GM12874 (cell line): ENCODE measurements around the gene SULF2.

Experiments used
- CTCF ChIP-seq: IDR thresholded peaks from 2 replicates; pipeline ENCODE4 v1.5.1; 2011; ENCODE audit warnings: low read depth, mild to moderate bottlenecking, control low read depth, low read length, moderate library complexity; ENCODE audit not compliant: insufficient read depth

Gene SULF2

GRCh38 chr20:47652794-47653193, 132.5 kb downstream of the SULF2 start:
- TF ChIP-seq CTCF, result no peak

- TF ChIP-seq CTCF, result no peak
These were observed 133.0 kb downstream of the SULF2 start for GRCh38 chr20:47652301-47652700.

GRCh38 chr20:47648943-47649342, 136.3 kb downstream of the SULF2 start:
- no peak for TF ChIP-seq CTCF

GRCh38 chr20:47647994-47648393, 137.3 kb downstream of the SULF2 start:
- TF ChIP-seq CTCF, result no peak

GRCh38 chr20:47645632-47646031, 139.6 kb downstream of the SULF2 start:
- no peak for TF ChIP-seq CTCF

GRCh38 chr20:47642624-47643023, 142.7 kb downstream of the SULF2 start:
- no peak for TF ChIP-seq CTCF

GRCh38 chr20:47642118-47642517, 143.2 kb downstream of the SULF2 start:
- TF ChIP-seq CTCF, result no peak

- TF ChIP-seq CTCF, result no peak
These were observed 146.4 kb downstream of the SULF2 start for GRCh38 chr20:47638851-47639250.
